HepG2 (cell line): ENCODE data around the gene CSNK1G1. TPM values are rescaled to one million over a fixed set of nuclear protein-coding genes. Genes with fewer than 3 reads are reported as not detected.

ENCODE experiments used
- ARNT2 ChIP-seq: sonication (generic); formaldehyde crosslinking; IDR thresholded peaks from 2 replicates; pipeline ENCODE4 v1.8.0; 2022; ENCODE audit warnings: mild to moderate bottlenecking, low read depth, missing genetic modification reagents, moderate library complexity
- BRD4 ChIP-seq: sonication (generic); formaldehyde crosslinking; IDR thresholded peaks from 2 replicates; pipeline ENCODE4 v1.4.0; 2020; ENCODE audit warnings: missing genetic modification reagents
- CBX5 ChIP-seq: sonication (generic); formaldehyde crosslinking; IDR thresholded peaks from 2 replicates; pipeline ENCODE4 v1.4.0; 2020; ENCODE audit warnings: missing genetic modification reagents, borderline replicate concordance
- ERF ChIP-seq: IDR thresholded peaks from 2 replicates; pipeline ENCODE4 v1.6.1; 2018; ENCODE audit warnings: missing biosample characterization, missing genetic modification reagents
- GTF3A ChIP-seq: sonication (generic); formaldehyde crosslinking; conservative IDR thresholded peaks from 2 replicates; pipeline ENCODE4 v1.4.0; 2020; ENCODE audit warnings: mild to moderate bottlenecking, missing genetic modification reagents
- MIXL1 ChIP-seq: IDR thresholded peaks from 2 replicates; pipeline ENCODE4 v1.6.1; 2016
- NFYB ChIP-seq: sonication (generic); formaldehyde crosslinking; IDR thresholded peaks from 2 replicates; pipeline ENCODE4 v1.4.0; 2020; ENCODE audit warnings: missing genetic modification reagents
- SALL1 ChIP-seq: sonication (generic); formaldehyde crosslinking; IDR thresholded peaks from 2 replicates; pipeline ENCODE4 v1.8.0; 2022; ENCODE audit warnings: mild to moderate bottlenecking, missing genetic modification reagents
- TAF1 ChIP-seq: sonication (generic); formaldehyde crosslinking; IDR thresholded peaks from 2 replicates; pipeline ENCODE4 v1.4.0; 2020; ENCODE audit warnings: missing genetic modification reagents
- XBP1 ChIP-seq: sonication (generic); formaldehyde crosslinking; IDR thresholded peaks from 2 replicates; pipeline ENCODE4 v1.5.0; 2020; ENCODE audit warnings: missing genetic modification reagents
- ZNF224 ChIP-seq: sonication (generic); formaldehyde crosslinking; IDR thresholded peaks from 2 replicates; pipeline ENCODE4 v1.5.0; 2020; ENCODE audit warnings: mild to moderate bottlenecking, missing genetic modification reagents
- ZNF230 ChIP-seq: sonication (generic); formaldehyde crosslinking; IDR thresholded peaks from 2 replicates; pipeline ENCODE4 v1.4.0; 2020; ENCODE audit warnings: mild to moderate bottlenecking, missing genetic modification reagents
- ZNF331 ChIP-seq: sonication (generic); formaldehyde crosslinking; IDR thresholded peaks from 2 replicates; pipeline ENCODE4 v1.4.0; 2020; ENCODE audit warnings: missing genetic modification reagents
- ZNF432 ChIP-seq: sonication (generic); formaldehyde crosslinking; IDR thresholded peaks from 2 replicates; pipeline ENCODE4 v1.5.0; 2020; ENCODE audit warnings: missing genetic modification reagents, mild to moderate bottlenecking, borderline replicate concordance
- ZNF510 ChIP-seq: sonication (generic); formaldehyde crosslinking; IDR thresholded peaks from 2 replicates; pipeline ENCODE4 v1.4.0; 2020; ENCODE audit warnings: low read depth, mild to moderate bottlenecking, missing genetic modification reagents
- ZNF678 ChIP-seq: sonication (generic); formaldehyde crosslinking; IDR thresholded peaks from 2 replicates; pipeline ENCODE4 v1.4.0; 2020; ENCODE audit warnings: mild to moderate bottlenecking, missing genetic modification reagents
- polyA plus RNA-seq, 8 experiments: library from polyadenylated mRNA; depleted of rRNA in 3 of 8; stranded (reverse) in 7 of 8; unstranded in 1 of 8; fragments of >200 nt; fragmentation: Illumina TruSeq in 4 of 8; extraction: Trizol in 4 of 8; gene quantifications; 2 replicates each; pipeline versions ENCODE4 v1.2.1 to v1.2.3, GENCODE V29; 2011 to 2016; ENCODE audit warnings: low read depth in 4 of 8, missing spikeins in 1 of 8, mixed read lengths in 1 of 8; ENCODE audit not compliant: insufficient read depth in 1 of 8
- total RNA-seq, 5 experiments: library from RNA; depleted of rRNA; stranded (reverse); fragments of >200 nt; fragmentation: Illumina TruSeq; extraction: Trizol; gene quantifications; 2 replicates each; pipeline ENCODE4 v1.2.3, GENCODE V29; 2016; ENCODE audit warnings: low read depth in 1 of 5
- TF ChIP-seq, protein P1 (sequence below): sonication (generic); formaldehyde crosslinking; IDR thresholded peaks from 2 replicates; pipeline ENCODE4 v1.4.0; 2020; ENCODE audit warnings: missing genetic modification reagents
- TF ChIP-seq, protein P2 (sequence below): sonication (generic); formaldehyde crosslinking; IDR thresholded peaks from 2 replicates; pipeline ENCODE4 v1.8.1; 2023; ENCODE audit warnings: mild to moderate bottlenecking, missing genetic modification reagents
- TF ChIP-seq, protein P3 (sequence below): IDR thresholded peaks from 2 replicates; pipeline ENCODE4 v1.6.1; 2016; ENCODE audit warnings: low read depth, control low read depth
- TF ChIP-seq, protein P4 (sequence below): fragments of 450-650 bp; IDR thresholded peaks from 2 replicates; pipeline ENCODE4 v1.6.1; 2017; ENCODE audit warnings: mild to moderate bottlenecking

CSNK1G1 gene
- total and polyA plus RNA-seq, 2 of the 13 experiments (the other 11 are each of a cell fraction or from before 2014, with no cell fraction given), result 8.5 to 12.6 TPM

DNA sequence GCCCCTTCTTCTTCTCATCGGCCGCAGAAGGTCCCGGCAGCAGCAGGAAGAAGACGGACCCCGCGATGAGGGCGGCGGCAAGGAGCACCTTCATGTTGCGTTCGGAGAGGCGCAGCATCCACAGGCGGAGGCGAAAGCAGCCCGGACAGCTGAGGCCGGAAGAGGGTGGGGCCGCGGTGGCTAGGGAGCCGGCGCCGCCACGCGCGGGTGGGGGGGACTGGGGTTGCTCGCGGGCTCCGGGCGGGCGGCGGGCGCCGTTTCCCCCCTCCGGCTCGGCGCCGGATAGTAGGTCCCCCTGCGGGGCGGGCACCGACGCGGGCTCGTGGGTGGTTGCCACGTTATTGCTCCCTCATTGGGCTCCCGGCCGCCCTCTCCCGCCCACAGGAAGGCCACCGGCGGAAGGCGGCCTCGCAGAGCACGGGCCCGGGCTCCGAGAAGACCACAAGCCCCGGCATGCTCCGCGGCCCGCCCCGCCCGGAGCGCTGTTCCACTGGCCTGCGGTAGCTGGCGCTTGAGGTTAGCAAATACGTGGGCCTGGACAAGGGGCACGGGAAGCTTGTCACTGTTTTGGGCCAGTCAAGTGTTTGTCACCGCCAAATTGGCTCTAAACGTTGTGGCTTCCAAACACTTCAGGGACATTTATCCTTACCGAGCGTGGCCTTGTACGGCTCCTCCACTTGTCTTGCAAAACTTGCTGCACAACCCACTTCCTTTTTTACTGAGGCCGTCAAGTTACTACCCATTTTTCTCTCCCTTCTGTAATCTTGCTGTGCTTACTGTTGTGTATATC lies 192.9 kb downstream of the CSNK1G1 start, which contains the start of gene PPIB (continued):
- TF ChIP-seq, protein P1, sequence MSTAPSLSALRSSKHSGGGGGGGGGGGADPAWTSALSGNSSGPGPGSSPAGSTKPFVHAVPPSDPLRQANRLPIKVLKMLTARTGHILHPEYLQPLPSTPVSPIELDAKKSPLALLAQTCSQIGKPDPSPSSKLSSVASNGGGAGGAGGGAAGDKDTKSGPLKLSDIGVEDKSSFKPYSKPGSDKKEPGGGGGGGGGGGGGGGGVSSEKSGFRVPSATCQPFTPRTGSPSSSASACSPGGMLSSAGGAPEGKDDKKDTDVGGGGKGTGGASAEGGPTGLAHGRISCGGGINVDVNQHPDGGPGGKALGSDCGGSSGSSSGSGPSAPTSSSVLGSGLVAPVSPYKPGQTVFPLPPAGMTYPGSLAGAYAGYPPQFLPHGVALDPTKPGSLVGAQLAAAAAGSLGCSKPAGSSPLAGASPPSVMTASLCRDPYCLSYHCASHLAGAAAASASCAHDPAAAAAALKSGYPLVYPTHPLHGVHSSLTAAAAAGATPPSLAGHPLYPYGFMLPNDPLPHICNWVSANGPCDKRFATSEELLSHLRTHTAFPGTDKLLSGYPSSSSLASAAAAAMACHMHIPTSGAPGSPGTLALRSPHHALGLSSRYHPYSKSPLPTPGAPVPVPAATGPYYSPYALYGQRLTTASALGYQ (CRISPR knock-in tag), result no peak
- TF ChIP-seq ZNF432 (CRISPR knock-in tag) (no peak), ZNF678 (0 out of 2 replicates have a peak, but pooled peaks have one; percentile 43), ZNF230 (CRISPR knock-in tag) (peak; percentile 49), GTF3A (no peak; the same call in 1 of the 2 replicates), XBP1 (CRISPR knock-in tag) (peak; percentile 92), ZNF331 (CRISPR knock-in tag) (no peak; the same call in none of the 2 replicates), ERF (CRISPR knock-in tag) (peak; percentile 61), SALL1 (CRISPR knock-in tag) (peak; percentile 67), BRD4 (CRISPR knock-in tag) (peak; percentile 77; the same call in 1 of the 2 replicates), ARNT2 (CRISPR knock-in tag) (peak; percentile 30; the same call in 1 of the 2 replicates), TAF1 (peak; percentile 94), CBX5 (CRISPR knock-in tag) (no peak), ZNF224 (CRISPR knock-in tag) (no peak), MIXL1 (0 out of 2 replicates have a peak, but pooled peaks have one; percentile 16), NFYB (CRISPR knock-in tag) (peak; percentile 87), ZNF510 (CRISPR knock-in tag) (no peak)
- TF ChIP-seq, protein P2, sequence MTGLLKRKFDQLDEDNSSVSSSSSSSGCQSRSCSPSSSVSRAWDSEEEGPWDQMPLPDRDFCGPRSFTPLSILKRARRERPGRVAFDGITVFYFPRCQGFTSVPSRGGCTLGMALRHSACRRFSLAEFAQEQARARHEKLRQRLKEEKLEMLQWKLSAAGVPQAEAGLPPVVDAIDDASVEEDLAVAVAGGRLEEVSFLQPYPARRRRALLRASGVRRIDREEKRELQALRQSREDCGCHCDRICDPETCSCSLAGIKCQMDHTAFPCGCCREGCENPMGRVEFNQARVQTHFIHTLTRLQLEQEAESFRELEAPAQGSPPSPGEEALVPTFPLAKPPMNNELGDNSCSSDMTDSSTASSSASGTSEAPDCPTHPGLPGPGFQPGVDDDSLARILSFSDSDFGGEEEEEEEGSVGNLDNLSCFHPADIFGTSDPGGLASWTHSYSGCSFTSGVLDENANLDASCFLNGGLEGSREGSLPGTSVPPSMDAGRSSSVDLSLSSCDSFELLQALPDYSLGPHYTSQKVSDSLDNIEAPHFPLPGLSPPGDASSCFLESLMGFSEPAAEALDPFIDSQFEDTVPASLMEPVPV (CRISPR knock-in tag), result peak; percentile 17; the same call in 1 of the 2 replicates
- TF ChIP-seq, protein P3, sequence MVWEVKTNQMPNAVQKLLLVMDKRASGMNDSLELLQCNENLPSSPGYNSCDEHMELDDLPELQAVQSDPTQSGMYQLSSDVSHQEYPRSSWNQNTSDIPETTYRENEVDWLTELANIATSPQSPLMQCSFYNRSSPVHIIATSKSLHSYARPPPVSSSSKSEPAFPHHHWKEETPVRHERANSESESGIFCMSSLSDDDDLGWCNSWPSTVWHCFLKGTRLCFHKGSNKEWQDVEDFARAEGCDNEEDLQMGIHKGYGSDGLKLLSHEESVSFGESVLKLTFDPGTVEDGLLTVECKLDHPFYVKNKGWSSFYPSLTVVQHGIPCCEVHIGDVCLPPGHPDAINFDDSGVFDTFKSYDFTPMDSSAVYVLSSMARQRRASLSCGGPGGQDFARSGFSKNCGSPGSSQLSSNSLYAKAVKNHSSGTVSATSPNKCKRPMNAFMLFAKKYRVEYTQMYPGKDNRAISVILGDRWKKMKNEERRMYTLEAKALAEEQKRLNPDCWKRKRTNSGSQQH, result peak; percentile 45; the same call in 1 of the 2 replicates
- TF ChIP-seq, protein P4, sequence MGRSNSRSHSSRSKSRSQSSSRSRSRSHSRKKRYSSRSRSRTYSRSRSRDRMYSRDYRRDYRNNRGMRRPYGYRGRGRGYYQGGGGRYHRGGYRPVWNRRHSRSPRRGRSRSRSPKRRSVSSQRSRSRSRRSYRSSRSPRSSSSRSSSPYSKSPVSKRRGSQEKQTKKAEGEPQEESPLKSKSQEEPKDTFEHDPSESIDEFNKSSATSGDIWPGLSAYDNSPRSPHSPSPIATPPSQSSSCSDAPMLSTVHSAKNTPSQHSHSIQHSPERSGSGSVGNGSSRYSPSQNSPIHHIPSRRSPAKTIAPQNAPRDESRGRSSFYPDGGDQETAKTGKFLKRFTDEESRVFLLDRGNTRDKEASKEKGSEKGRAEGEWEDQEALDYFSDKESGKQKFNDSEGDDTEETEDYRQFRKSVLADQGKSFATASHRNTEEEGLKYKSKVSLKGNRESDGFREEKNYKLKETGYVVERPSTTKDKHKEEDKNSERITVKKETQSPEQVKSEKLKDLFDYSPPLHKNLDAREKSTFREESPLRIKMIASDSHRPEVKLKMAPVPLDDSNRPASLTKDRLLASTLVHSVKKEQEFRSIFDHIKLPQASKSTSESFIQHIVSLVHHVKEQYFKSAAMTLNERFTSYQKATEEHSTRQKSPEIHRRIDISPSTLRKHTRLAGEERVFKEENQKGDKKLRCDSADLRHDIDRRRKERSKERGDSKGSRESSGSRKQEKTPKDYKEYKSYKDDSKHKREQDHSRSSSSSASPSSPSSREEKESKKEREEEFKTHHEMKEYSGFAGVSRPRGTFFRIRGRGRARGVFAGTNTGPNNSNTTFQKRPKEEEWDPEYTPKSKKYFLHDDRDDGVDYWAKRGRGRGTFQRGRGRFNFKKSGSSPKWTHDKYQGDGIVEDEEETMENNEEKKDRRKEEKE, result no peak
